T47D (cell line): ENCODE results near the gene SPACA7.

Source experiments
- DNase-seq, 2 experiments: peaks; one replicate each; pipeline versions ENCODE4 v3.0.0 to v3.0.0-alpha.2; 2011 to 2012; ENCODE audit warnings: low read depth in 1 of 2, low spot score in 1 of 2
- JUND ChIP-seq: IDR thresholded peaks from 2 replicates; pipeline ENCODE4 v1.6.1; 2012; ENCODE audit warnings: low read depth
- in situ Hi-C: cut with HindIII; loops from 2 replicates; pipeline ENCODE4 v1.10.0; 2016; ENCODE audit warnings: low sequenced_read_pairs, low pct_unique_long_range_greater_than_20kb

The SPACA7 gene

GRCh38 chr13:112479389-112479788 is 103.2 kb downstream of the SPACA7 start:
- in situ Hi-C loops: no loop called here
- no peak for DNase-seq
- TF ChIP-seq JUND: no peak

DNA sequence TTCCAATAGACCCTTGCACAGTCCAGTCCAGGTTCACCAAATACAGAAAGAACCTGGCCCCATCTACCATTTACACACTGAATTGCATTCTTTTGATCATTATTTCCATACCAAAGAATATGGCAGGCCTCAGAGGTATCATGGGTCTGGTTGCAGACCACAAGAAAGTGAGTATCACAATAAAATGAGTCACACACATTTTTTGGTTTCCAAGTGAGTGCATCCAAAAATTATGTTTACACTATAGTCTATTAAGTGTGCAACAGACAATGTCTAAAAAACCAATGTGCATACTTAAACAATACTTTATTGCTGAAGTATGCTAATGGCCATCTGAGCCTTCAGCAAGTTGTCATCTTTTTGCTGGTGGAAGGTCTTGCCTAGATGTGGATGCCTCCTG is 105.3 kb downstream of the SPACA7 start:
- no peak for DNase-seq
- in situ Hi-C loops: no loop called here
- TF ChIP-seq JUND: no peak

GRCh38 chr13:112483299-112483698 is 107.1 kb downstream of the SPACA7 start:
- DNase-seq: no peak
- in situ Hi-C loops: no loop called here
- no peak for TF ChIP-seq JUND
